Esophagus (tissue), 2 donors: ENCODE measurements around the gene NGB. TPM values are rescaled to one million over a fixed set of nuclear protein-coding genes. Genes with fewer than 3 reads are reported as not detected.
A peak's percentile ranks its signal among the peaks of the same experiment; 100 is the strongest.
"Not testable (repeated sequence)": the region's sequence is repeated elsewhere in the genome, so short reads cannot be mapped to it uniquely, and the experiment has no call there.

Source experiments
- H3K27ac ChIP-seq, 2 donors: one replicate each; pipeline ENCODE4 v1.5.1; 2013; ENCODE audit warnings: low read depth in 2 of 2, mild to moderate bottlenecking in 2 of 2, inconsistent platforms in 1 of 2, low read length in 1 of 2, moderate library complexity in 1 of 2
- H3K27me3 ChIP-seq, 2 donors: one replicate each; pipeline ENCODE4 v1.6.1; 2013; ENCODE audit warnings: low read length in 2 of 2, control low read depth in 1 of 2, mild to moderate bottlenecking in 1 of 2; ENCODE audit not compliant: insufficient read depth in 2 of 2, control insufficient read depth in 1 of 2
- H3K36me3 ChIP-seq, 2 donors: one replicate each; pipeline ENCODE4 v1.6.1; 2013; ENCODE audit warnings: low read length in 1 of 2; ENCODE audit not compliant: control insufficient read depth in 2 of 2, insufficient read depth in 2 of 2
- H3K4me1 ChIP-seq, 2 donors: one replicate each; pipeline ENCODE4 v1.6.1; 2013; ENCODE audit warnings: low read length in 1 of 2; ENCODE audit not compliant: control insufficient read depth in 2 of 2, insufficient read depth in 2 of 2
- H3K4me3 ChIP-seq, 2 donors: one replicate each; pipeline ENCODE4 v1.5.1; 2013; ENCODE audit warnings: low read length in 2 of 2, mild to moderate bottlenecking in 2 of 2, low read depth in 1 of 2, moderate library complexity in 1 of 2
- H3K9me3 ChIP-seq, 2 donors: one replicate each; pipeline ENCODE4 v1.6.1; 2013; ENCODE audit warnings: mild to moderate bottlenecking in 2 of 2, low read depth in 1 of 2, low read length in 1 of 2, moderate library complexity in 1 of 2; ENCODE audit not compliant: control insufficient read depth in 2 of 2, insufficient read depth in 1 of 2
- WGBS, 2 donors: extraction: QIAGEN DNeasy Blood & Tissue Kit; methylation state at CpG; one replicate each; pipeline ENCODE4 v1.1.7; 2013; 5-methylcytosine and 5-hydroxymethylcytosine counted together
- polyA plus RNA-seq, 2 donors: library from polyadenylated mRNA; stranded (reverse); fragments of 200-250 nt; gene quantifications; one replicate each; pipeline ENCODE4 v1.2.3, GENCODE V29; 2013
- donor health status: healthy with polysubstance abuse.
- donor health status: Bipolar disorder and iron deficiency.

The NGB gene, protein sequence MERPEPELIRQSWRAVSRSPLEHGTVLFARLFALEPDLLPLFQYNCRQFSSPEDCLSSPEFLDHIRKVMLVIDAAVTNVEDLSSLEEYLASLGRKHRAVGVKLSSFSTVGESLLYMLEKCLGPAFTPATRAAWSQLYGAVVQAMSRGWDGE
- under 1 TPM in 1 of 2 donors, not detected in 1; 0.04 TPM for polyA plus RNA-seq

DNA sequence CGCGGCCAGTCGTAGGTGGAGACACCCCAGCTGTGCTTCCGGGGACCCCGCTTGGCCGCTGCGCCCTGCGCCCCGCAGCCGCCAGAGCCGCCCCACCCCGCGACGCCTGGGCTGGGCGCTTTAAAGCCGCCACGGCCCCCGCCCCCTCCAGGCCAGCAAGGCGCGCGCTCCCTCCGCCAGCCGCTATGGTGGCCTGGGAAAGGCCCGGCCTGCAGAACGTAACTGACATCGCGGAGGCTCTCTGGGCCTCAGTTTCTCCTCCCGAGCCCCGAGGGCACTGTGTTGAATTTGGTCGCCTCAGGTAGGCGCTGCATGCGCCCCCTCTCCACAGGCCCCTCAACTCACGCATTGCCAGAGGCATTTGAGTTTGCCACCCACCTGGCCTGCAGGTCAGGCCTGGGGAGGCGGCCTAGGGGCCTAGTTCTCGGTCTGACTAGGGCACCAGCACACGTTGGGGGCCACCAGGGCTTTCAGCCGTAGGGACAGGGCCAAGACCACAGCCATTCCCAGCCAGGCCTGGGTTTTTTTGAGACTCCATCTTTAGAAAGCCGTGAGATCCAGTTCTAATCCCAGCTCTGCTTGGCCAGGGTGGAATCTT lies at the start of gene NGB:
Gene NGB, minus strand, starts transcription at position 94 of the 598 bp plus-strand sequence. CDS start 269 bp downstream, outside the sequence.
- Histone ChIP-seq H3K9me3 (peaks cover 0 to 7% of the 10 kb centered on the region in 2 donors), H3K36me3 (peaks cover 0 to 4% of the 10 kb centered on the region in 2 donors), H3K4me3 (peak within 1 kb of the TSS in 1 of 2 donors; percentile 8), H3K4me1 (peaks cover 3 to 5% of the 10 kb centered on the region in 2 donors), H3K27me3 (peaks cover 0 to 5% of the 10 kb centered on the region in 2 donors), H3K27ac (no peak within 1 kb of the TSS)
- WGBS, 2 donors = 13 to 15% methylated on average over 34 to 38 of the region's 38 CpGs

DNA sequence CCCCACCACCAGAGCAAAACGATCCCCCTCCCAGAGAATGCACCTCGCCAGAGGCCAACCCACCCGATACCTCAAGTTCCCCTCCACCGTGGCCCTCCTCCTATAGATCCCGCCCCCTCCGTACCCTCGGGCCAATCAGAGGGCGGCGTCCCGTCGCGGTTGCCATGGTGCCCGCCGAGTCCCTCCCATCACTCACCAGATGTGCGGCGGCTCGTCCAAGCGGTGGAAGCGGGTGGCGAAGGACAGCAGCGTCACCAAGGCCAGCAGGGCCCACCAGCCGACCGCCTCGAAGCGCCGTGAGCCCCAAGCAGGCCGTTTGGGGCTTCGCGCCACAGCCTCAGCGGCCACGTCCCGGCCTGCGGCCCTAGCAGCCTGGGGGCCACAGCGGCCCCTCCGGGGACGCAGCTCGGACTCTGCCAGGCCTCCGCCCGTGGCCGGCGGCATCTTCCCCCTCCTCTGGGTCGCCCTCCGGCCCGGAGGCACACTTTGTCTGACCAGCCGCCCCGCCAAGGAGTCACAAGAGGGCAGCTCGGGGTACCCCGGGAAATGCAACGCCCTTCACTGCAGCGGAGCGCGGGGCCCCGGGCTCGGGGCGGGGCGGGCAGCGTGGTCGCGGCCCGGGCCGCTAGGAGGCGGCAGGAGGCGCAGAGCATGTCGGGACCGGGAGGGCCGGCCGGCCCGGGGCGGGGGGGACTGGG lies 49.4 kb upstream of the NGB start, which contains the start of gene POMT2:
Gene POMT2, minus strand, starts transcription at position 646 of the 698 bp plus-strand sequence. Its CDS starts 202 bp downstream, at position 444.
- Histone ChIP-seq H3K4me1 (peaks cover 0 to 5% of the 10 kb centered on the region in 2 donors), H3K27ac (peak within 1 kb of the TSS; percentile 98), H3K9me3 (no peaks in the 10 kb centered on the region), H3K4me3 (peak within 1 kb of the TSS; percentile 79 to 94), H3K27me3 (no peaks in the 10 kb centered on the region), H3K36me3 (no peaks in the 10 kb centered on the region)
- WGBS, 2 donors = 0 to 1% methylated on average over 54 to 69 of the region's 69 CpGs

DNA sequence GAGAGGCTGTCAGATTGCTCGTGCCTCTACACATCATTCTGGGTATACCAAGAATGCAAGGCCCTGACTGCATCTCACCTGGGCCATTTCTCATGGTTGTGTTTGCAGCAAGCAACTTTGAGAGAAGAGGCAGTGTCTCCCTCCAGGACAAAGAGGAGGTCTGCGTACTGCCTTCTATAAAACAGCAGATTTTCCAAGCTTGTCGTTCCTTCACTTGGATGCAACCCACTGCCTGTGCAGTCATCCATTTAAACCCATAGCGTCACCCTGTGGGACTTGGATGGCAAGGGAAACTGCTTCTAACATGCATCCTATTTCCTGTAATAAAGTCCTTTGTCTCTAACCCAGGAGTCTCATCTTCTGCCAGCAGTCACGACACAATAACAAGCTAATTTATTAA lies 48.4 kb upstream of the NGB start:
- 40 to 55% methylated on average over 5 of the region's 5 CpGs for WGBS, 2 donors
- Histone ChIP-seq H3K4me1 (peaks cover 0 to 6% of the 10 kb centered on the region in 2 donors), H3K27ac (no peak overlapping the region), H3K27me3 (no peaks in the 10 kb centered on the region), H3K36me3 (no peaks in the 10 kb centered on the region), H3K9me3 (no peaks in the 10 kb centered on the region), H3K4me3 (no peak overlapping the region)

DNA sequence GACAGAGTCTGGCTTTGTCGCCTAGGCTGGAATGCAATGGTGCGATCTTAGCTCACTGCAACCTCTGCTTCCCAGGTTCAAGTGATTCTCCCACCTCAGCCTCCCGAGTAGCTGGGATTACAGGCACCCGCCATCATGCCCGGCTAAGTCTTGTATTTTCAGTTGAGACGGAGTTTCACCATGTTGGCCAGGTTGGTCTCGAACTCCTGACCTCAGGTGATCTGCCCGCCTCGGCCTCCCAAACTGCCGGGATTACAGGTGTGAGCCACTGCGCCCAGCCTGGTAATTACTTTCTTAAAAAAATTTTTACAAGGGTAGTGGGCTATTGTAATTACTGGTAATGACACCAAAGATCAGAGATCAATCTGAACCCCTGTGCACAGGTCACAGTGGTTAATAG lies 47.8 kb upstream of the NGB start:
- H3K4me1 ChIP-seq, H3K4me3 ChIP-seq: not testable (repeated sequence)
- WGBS, 2 donors = 91 to 95% methylated on average over 11 of the region's 11 CpGs

DNA sequence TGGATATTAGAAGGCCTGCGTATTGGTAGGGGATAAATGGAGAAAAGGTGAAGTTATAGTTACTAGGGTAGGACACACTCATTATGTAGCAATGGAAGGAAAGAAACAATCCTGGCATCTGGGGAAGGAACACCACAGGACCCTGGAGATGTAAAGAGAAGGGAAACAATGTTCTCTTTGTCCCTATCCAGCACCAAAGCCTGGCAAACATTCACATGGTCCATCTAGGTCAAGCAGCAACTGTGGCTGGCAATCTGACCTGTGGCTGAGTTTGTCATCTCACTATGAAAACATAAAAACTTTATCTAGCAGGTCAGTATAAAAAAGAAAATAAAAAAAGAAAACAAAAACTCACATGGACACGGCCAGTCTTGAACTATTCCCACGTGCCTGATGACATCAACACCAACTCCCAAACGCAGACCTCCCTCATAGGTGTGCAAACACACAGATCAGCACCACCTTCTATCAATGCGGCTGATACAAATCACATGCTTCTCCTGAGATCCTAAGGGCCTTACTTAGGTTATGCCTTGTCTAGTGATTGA lies 47.1 kb upstream of the NGB start:
- WGBS, 2 donors = 76 to 89% methylated on average over 5 of the region's 5 CpGs
- no peaks in the 10 kb centered on the region for H3K27me3 ChIP-seq
- no peaks in the 10 kb centered on the region for H3K36me3 ChIP-seq
- H3K4me1 ChIP-seq = peaks cover 0 to 7% of the 10 kb centered on the region in 2 donors
- H3K9me3 ChIP-seq = no peaks in the 10 kb centered on the region
- H3K4me3 ChIP-seq = no peak overlapping the region
- H3K27ac ChIP-seq = no peak overlapping the region

More for the DNA sequence above, 47.8 kb upstream of the NGB start:
- not testable (repeated sequence) for H3K27me3 ChIP-seq, H3K9me3 ChIP-seq, H3K27ac ChIP-seq, H3K36me3 ChIP-seq

DNA sequence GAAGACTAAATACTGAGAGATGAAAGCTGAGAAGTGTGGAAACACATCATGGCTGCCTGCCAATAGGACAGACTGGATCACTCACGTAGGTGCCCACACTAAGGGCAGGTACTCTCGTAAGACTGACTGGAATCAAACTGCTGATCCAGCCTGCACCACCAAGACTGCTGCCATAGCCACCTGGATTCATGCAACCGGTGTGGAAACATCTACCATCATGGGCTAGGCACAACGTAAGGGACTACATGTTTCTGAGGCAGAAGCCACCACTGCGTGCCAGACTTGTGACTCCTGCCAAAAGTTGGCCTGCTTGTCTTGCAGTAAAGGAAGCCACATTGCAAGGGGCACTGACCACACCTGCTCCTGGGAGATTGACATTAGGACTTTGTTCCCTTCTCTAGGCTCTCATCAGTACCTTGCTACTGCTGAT lies 45.9 kb upstream of the NGB start:
- Histone ChIP-seq H3K27ac (no peak overlapping the region), H3K27me3 (no peaks in the 10 kb centered on the region), H3K4me1 (peaks cover 0 to 2% of the 10 kb centered on the region in 2 donors), H3K9me3 (no peaks in the 10 kb centered on the region), H3K36me3 (no peaks in the 10 kb centered on the region), H3K4me3 (no peak overlapping the region)
- WGBS, 2 donors = 56 to 69% methylated on average over 5 of the region's 5 CpGs

DNA sequence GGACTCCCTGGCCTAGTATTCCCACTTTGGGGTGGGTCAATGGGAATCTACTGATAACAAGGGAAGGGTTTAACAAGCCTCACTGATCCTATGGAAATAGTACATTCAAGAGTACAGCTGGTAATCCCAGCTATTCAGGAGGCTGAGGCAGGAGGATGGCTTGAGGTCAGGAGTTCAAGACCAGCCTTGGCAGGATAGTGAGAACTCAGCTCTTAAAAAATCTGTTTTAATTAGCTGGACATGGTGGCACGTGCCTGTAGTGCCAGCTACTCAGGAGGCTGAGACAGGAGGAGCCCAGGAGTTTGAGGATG lies 45.1 kb upstream of the NGB start:
- no peaks in the 10 kb centered on the region for H3K9me3 ChIP-seq
- no peaks in the 10 kb centered on the region for H3K36me3 ChIP-seq
- peaks cover 0 to 2% of the 10 kb centered on the region in 2 donors for H3K4me1 ChIP-seq
- no peak overlapping the region for H3K27ac ChIP-seq
- no peaks in the 10 kb centered on the region for H3K27me3 ChIP-seq
- no peak overlapping the region for H3K4me3 ChIP-seq
- WGBS, 2 donors = 26 to 48% methylated on average over 1 of the region's 1 CpG

DNA sequence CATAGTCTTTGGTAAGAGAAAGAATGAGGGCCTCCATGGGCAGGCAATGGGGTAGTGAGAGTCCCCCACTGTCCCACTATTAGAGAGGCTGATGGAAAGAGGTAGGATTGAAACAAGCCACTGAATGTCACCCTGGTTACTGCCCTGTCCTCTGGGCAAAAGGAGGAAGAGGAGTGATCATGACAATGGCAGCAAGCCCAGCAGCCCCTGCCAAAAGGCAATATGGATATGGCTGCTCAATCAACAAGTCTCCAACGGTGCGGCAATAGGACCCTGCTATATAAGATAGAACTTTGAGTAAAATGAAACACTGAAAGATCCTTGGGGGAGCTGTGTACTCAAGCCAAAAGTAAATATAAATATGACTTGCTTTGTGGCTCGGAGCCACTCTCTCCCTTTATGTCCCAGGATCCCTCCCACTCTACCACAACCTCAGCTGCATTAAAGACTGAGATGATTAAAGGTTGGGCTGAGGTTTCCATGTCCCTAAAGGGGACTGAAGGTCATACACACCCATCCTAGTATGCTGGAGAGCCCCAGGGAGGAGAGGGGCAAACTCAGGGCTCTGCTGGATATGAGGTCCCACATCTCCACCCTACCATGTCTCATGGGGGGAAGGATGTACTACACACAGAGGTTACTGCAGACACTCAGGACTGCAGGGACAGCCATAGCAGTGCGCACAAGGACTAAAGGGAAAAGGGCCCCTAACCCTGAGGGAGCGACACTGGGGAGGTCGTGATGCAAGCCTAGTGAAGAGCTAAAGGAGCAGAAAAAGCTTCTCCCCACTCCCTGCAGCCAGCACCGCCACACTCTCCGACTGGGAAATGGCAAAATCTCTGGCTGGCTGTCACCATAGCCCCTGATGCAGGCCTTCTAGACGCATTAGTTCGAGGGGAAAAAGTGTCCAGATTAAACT lies 43.8 kb upstream of the NGB start:
- H3K27ac ChIP-seq = peak overlapping the region; percentile 15 to 33
- H3K27me3 ChIP-seq = no peaks in the 10 kb centered on the region
- peaks cover 1 to 2% of the 10 kb centered on the region in 2 donors for H3K4me1 ChIP-seq
- no peaks in the 10 kb centered on the region for H3K9me3 ChIP-seq
- 71 to 73% methylated on average over 10 of the region's 10 CpGs for WGBS, 2 donors
- H3K4me3 ChIP-seq = no peak overlapping the region
- H3K36me3 ChIP-seq = no peaks in the 10 kb centered on the region

DNA sequence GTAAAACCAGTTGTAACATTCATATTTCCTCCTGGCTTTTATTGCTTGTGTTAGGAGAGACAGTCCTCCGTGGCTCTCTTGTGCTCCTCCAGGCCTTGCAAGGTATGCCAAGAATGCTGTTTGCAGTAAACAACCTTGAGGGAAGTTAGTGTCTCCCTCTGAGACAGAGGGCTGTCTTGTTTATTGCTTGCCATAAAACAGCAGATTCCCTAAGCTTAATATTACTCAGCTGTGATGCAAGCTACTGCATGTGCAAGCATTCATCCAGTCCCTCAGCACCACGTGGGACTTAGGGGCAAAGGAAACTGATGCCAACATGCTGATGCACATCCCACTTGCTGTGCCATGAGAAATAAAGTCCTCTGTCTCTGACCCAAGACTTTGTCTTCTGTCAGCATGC lies 43.0 kb upstream of the NGB start:
- Histone ChIP-seq H3K27ac (peak overlapping the region in 1 of 2 donors; percentile 42), H3K4me3 (no peak overlapping the region), H3K4me1 (peaks cover 2 to 3% of the 10 kb centered on the region in 2 donors), H3K36me3 (peaks cover 0 to 2% of the 10 kb centered on the region in 2 donors), H3K27me3 (no peaks in the 10 kb centered on the region), H3K9me3 (no peaks in the 10 kb centered on the region)
- 15 to 22% methylated on average over 2 of the region's 2 CpGs for WGBS, 2 donors
